GM18517 (cell line): ENCODE measurements around the gene FOXC1.

Experiments used
- ATAC-seq: cut with Tn5 transposase; IDR thresholded peaks from one replicate; pipeline ENCODE4 v1.9.1; 2021; ENCODE audit warnings: mild to moderate bottlenecking, moderate library complexity; ENCODE audit not compliant: unreplicated experiment

FOXC1 gene

DNA sequence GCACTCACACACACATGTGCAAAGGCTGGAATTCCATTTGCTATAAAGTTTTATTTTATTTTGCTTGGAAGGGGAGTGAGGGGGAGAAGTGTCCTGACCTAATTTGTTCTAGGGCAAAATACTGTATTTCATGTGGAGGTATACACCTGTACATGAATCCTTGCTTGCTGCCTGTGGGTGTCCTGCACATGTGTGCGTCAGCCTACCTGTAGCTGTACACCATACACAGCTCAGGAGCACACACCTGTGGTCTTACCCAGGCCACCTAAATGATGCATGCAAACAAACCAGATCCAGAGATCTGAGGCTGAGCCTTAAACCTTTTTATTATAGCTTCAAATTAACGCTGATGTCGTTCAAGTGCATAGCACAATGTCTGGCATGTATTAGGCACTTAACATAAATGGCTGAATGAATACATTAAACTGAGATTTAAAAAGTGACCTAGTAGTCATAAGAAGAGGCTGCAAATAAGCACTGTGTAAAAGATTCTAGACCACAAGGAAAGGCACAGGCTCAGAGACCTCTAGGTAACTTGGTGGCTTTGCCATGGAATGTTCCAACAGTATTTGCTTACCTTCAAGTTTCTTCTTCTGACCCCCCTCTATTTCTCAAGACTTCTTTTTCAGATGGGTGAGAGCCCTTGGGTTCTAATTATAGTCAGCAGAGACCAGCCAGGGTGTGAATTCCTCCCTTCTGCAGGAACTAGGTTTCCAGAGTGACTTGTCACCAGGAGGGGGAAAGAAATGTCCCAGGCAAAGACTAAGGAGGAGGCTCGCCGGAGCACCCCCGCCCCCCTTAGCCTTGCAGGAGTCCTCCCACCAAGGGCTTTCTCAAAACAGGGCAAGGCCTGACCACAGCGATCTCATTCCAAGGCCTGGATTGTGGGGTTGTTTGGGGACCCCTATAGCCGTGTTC lies 13.4 kb downstream of the FOXC1 start:
- ATAC-seq, result no peak

DNA sequence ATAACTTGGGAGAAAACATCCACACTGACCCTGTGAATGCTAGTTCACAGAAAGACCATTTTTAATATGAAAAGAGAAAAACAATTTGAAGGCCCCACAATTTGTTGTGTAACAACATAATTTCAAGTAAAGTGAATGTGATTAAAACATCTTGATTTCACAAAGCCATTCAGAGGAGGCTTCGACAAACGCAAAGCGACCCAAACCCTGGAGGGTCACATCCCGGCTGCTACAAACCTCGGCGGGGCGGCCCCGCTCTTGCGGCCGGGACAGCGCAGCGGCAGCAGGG lies 14.0 kb downstream of the FOXC1 start:
- no peak for ATAC-seq

DNA sequence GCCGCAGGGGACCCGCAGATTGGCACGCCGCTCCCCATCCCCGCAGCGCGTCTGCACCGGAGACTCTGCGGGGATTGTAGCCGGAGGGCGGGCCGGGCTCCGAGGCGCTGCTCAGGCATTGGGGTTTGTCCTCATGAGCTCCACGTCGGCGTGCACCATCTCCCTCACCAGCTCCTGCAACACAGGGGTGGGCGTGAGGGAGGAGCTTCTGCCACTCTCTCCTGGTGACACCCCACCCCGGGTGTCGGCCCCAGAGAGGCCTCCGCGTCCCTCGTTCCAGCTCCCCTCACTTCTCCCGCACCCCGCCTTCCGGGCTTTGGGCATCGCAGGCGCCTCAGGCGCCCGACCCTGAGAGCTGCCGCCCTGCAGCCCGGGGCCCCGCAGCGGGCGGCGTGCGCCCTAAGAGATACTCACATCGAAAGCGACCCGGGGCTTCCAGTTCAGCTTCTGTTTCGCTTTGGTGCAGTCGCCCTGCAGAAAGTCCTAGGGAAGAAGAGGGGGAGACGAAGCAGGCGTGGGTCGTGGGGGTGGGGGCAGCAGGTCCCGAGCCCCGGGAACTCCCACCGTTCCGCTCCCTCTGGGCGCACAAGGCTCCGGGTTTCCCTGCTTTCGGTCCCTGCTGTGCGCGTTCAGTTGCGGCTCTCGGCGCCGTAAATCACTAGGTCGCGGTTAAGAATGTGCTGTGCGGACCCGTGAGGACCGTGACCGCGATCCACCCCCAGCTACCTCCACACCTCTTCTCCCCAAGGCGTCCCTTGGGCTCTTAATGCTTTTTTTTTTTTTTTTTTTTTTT lies 14.5 kb downstream of the FOXC1 start:
- ATAC-seq, result no peak

DNA sequence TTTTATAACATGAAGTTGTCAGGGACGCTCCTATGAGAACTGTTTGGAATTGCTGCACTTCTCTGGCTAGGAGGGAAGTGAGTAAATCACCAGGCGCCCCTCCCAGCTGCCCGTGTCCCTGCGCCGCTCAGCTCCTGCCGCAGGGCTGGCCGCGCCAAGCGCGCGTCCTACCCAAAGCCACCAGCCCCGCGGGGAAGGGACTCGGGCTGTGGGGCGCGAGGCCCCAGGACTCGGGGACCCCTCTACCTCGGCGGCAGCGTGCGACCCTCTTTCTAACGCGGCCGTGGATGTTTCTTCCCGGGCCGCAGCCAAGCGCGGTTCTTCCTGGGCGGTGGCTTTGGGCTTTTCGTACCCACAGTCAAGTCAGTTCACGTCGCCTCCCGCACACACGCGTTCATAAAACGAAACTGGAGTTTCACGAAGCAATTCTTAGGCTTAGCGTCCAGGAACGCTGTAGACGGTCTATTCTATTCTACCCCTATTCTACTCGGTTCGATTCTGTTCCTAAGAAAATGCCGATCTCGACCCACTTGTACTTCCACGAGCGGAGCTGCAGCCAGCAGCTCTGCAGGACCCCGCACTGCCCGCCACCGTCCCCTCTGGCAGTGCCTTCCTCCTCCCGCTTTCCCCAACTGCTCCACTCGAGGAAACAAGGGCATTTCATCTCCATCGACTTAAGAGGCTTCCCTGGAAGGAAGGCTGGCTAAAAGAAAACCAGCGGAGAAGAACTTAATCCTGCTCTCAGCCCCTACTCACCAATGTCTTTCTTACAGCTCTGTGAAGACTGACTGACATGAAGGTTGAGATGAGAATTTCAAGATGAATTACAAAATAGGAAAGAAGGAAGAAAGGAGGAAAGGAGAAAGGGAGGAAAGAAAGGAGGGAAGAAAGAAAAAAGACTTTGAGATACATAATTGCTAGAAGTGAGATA lies 15.4 kb downstream of the FOXC1 start:
- ATAC-seq, result no peak

DNA sequence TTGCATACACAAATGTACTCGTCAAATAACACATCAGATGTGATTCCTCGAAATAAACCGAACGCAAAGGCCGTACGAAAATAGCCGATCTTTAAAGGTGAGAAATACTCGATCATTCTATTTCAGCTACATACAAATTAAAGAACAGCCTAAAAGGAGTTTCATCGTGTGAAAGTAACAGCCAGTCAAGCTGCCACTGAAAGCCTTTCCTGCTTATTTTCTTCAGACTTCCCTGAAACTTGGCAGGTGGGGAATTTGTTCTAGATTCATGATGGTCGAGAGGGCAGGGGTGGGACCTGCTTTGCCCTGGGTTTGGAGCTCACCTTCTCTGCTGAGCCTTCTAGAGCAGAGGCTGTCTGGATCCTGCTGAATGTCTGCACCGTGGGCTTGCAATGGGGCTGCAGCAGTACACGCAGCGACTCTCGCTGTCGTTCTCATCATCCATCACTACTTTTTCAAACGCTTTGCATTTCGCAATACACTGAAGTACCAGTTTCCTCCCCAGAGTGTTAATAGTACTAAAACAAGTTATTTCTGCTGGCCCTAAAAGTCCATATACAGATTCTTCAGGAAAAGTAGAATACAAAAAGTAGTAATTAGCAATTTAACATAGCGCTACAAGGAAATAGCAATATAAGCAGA lies 16.2 kb downstream of the FOXC1 start:
- no peak for ATAC-seq

DNA sequence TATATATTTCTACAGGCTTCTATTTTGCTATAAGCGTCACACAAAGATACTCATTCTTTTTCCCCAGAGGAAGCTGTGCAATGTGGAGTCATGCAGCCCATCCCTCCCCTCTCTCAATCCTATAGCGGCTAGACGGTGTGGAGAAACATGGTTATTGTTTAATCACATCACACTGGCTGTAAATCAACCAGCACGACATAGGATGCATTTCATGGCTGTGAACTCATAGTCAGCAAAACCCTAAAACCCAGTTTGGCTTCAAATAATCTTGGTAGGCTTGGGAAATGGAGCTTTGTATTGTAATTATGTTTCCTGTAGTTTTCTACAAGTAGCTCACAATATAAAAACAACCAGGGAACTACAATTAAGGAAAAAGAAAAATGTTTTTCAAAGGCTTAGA lies 16.8 kb downstream of the FOXC1 start:
- no peak for ATAC-seq

DNA sequence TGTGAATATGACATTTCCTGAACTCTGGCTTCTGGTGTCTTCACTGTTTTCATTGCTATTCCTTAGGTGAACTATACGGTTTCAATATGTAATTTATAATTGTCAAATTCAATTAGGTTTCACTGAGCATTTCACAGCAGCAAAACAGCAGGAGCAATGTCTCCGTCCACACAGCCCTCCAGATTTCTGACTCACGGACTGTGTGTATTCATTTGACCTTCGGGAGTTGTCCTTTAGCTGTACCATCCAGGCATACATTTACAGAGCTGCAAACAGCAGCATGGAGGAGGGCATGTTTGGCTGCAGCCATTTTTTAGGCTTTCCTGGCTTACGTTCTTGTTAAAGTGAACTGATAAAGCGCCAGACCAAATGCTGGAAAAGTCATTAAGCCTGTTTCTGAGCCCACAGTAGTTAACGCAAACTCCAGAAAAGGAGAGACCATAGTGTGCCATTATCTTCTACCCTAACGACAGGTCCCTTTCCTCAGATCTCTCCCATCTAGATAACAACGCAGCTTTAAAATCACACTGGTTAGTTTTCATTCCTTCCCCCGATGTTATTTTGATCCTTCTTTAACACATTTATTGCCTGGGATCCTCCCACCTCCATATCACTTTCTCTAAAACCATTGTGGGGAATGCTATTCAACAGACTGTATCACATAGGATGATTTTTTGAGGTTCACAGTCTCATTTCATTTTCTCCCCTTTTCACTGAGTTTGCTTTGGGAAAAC lies 18.3 kb downstream of the FOXC1 start:
- ATAC-seq, result no peak

DNA sequence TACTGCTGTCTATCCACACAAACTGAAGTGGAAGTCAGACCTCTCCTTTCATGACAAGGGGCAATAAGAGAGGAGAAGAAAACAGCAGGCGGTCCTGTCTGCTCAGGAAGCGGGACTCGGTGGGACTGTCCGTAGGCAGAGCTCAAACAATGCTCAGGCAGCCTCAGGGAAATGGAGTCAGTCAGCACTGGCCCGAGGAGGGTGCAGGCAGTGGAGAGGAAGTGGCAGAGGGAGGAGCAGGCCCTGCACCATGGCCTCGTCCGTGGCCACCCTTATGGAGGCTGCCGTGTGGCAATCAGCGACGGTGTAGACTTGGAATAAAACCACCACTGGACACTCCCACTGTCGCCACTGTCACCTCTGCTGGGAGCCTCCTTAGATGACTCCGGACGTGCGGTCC lies 19.6 kb downstream of the FOXC1 start:
- ATAC-seq, result no peak

DNA sequence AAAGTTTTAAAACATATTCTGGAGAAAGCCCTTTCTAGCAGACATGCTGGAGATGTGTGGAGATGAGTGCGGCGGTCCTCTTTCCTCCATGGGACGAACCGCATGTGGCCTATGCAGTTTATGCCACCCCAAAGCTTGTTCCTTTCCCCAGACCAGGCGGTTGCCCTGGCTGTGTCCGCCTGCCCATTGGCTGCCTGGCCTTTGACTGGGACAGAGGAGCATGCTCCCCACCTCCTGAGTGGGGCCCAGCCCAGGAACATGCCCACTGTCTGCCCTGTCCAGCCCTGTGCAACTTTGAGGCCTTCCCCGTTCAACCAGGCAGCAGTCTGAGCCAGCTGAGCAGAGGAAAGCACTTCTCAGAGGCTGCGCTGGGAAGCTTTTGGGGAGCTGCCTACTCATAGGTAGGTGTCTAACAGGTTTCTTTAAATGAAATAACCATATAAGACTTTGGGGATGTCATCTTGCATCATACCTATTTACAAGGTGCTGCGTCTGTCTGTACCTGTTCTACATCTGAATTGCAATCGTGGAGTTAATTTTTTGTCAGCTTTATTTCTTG lies 20.6 kb downstream of the FOXC1 start:
- ATAC-seq, result no peak

DNA sequence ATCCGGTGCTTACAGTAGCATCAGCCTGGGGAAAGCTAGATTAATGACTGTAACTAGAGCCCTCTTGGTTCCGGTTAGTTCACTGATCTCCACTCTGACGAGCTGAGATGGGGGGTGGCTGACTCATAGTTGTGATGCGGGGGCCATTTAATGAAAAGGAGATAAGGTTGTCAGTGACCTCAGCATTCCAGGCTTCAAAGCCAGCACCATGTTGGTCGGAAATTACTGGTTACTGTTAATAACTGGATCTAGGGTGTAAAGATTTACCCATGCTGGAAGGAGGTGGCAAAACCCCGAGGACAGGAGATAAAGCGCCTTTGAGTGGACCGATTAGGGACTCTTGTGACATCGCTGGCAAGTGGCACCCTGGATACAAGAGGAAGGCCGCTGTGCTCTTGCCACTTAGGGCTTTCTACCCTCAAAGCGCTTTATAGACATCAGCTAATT lies 21.1 kb downstream of the FOXC1 start:
- no peak for ATAC-seq

DNA sequence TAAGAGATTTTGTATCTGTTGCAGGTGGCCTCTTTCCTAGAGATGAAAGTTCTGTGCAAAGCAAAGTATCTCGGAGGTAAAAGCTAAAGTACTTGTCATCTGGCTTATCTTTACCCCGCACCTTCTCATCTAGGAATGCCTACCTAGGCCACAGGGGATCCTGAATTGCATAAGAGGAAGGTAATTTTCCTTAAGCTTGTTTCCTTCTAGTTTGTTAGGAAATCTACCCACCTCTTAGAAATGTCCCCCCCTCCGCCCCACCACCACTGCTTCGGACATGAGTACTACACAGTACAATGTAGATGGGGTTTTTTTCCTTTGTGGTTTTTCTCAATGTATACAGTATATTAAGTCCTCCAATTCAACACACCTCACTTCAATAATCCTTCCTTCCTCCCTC lies 21.5 kb downstream of the FOXC1 start:
- ATAC-seq, result no peak

DNA sequence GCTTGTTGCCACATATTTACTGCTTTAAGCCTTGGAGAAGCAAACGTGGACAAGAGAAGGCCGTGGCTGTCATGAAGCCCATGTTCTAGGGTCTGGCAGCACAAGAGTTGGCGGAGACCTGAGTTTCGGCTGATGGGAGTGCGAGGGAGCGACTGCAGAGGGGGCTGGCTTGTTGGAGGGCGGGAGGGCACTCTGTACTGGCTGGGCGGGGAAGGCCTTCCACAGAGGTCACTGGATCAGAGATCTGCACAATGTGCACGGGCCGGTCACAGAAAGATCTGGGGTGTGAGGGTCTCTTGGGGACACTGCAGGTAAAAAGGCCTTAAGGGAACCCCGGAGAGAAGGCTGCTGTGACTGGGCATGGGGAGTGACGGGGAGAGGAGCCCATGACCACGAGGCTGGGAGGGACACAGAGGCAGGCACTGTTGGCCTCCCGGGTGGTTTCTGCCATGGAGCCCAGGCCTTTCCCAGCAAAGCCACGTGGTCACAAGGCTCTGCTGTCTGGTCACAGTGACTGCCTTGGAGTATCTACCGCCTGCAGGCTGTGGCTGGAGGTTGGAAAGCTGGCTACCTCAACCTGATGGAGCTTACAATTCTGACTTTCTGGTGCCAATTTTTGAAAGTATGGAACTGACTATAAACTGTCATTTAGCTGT lies 23.8 kb downstream of the FOXC1 start:
- no peak for ATAC-seq

DNA sequence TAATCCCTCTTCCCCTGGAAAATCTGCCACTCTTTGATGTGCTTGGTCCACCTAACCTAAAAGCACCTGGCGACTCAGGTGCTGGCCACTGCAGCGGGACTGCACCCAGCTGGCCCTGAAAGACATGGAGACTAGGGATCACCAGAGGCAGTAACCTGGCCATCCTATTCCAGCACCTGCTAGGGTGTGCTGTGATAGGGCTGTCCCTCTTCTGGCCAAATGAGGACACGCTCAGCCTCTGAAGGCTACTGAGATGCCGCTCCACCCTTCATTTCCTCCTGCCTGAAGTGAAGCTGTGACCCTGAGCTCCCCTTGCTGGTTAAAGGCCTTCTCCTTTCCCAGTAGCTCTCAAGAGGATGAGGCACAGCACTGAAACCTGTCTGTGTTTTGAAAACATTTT lies 24.4 kb downstream of the FOXC1 start:
- no peak for ATAC-seq

DNA sequence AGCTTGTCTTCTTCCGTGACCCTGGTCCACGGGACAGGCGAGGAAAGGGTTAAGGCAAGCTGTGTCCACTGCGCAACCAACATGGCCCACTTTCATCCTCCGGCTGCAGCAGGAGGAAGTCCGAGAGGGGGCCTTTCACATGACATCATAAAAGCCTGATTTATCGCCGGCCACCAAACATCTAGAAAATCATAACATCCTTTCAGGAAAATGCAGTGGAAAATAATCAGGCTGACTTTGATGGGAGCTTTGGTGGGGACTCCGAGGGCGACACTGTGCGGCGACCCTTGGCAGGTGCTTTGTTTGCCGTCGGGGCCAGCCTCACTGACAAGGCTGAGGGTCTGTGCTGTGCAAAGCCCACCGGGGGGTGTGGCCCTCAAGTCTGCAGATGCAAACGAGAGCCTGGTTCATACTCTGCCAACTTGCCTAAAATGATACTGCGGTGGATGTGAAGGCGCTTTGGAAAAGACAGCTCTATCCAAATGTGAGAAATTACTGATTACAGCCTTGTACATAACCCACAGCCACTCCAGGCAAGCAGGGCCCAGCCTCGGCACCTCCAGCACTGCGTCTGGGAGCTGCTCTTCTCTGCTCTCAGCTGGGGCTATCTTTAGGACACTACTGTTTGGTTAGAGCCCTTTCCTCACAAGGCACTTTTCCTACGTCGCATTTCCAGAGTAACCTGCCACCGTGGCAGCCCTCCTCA lies 25.7 kb downstream of the FOXC1 start:
- ATAC-seq, result no peak

DNA sequence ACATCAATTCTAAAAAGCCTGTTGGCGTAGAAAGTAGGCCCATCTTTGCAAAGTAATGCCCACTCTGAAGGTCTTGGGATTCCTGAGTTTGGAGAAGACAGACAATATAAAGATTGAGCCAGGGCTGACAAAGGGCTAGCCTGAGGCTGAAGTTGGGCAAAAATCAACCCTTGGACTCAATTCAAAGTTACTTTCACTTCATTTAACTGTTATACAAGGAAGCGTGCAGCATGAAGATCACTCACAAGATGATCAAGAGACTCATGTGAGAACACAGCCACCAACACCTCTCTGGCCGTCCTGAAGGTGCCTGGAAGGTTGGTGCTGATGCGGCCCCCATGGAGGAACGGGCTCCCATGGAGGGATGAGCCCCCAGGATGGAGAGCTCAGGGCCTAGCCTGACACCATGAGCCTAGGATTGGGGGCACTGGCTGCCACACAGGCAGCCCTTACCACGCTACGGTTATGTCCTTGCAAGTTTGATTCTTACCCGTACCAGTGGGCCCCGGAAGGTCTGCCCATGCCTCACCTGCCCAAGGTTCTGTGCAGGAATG lies 26.6 kb downstream of the FOXC1 start:
- no peak for ATAC-seq

DNA sequence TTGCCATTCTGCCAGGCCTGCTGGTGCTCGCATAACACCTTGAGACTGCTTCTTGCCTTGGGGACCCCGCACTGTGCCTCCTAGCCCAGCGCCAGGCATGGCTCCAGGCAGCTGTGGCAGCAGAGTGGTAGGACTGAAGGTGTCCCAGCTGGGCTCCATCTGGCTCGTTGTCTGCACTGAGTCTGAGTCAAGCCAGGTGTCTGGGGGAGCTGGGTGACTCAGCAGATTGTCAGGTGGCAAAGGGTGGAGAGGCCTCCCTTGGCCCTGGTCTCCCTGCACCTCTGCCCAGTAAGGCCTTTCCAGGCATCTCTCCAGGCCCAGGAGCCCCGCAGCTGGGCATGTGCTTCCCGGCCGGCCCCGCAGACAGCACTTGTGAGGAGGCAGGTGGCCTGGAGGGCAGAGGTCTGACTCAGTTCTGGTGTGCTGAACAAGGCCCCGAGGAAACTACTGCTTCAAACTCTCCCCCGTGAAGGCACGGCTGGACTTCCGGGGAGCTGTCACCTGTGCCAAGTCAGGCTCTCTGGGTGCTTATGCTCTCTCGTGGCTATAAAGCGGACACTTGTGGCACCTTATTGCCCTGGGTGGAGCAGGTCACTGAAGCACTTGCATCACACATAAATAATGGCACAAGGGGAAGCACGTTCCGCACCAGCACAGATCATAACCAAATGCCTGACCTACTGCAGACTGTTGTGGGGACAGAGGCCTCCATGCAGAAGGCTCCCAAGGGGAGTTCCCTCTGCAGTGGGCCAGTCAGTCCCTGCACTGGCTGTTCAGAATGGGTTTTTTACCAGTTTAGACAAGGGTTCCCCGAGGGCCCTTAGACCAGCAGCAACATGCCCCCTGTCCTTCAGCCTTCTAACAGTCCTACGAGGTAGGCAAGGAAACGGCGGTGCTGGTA lies 27.5 kb downstream of the FOXC1 start:
- ATAC-seq, result no peak

DNA sequence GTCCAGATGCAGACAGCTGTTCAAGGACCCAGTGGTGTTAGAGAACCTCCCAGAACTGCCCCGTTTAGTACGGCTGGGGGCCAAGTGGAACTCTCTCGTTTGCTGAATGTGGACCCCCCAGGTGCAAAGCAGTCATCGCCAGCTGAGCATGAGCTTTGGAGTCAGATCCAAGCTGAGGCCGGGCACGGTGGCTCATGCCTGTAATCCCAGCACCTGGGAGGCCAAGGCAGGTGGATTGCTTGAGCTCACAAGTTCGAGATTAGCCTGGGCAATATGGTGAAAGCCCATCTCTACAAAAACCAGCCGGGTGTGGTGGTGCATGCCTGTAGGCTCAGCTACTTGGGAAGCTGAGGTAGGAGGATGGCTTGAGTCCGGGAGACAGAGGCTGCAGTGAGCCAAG lies 29.7 kb downstream of the FOXC1 start:
- no peak for ATAC-seq
